ENCODE results near the gene CLOCK. TPM values are rescaled to one million over a fixed set of nuclear protein-coding genes. Genes with fewer than 3 reads are reported as not detected.

The CLOCK gene
- total RNA-seq, 1 donor from 2014 or later, result 34.4 TPM

DNA sequence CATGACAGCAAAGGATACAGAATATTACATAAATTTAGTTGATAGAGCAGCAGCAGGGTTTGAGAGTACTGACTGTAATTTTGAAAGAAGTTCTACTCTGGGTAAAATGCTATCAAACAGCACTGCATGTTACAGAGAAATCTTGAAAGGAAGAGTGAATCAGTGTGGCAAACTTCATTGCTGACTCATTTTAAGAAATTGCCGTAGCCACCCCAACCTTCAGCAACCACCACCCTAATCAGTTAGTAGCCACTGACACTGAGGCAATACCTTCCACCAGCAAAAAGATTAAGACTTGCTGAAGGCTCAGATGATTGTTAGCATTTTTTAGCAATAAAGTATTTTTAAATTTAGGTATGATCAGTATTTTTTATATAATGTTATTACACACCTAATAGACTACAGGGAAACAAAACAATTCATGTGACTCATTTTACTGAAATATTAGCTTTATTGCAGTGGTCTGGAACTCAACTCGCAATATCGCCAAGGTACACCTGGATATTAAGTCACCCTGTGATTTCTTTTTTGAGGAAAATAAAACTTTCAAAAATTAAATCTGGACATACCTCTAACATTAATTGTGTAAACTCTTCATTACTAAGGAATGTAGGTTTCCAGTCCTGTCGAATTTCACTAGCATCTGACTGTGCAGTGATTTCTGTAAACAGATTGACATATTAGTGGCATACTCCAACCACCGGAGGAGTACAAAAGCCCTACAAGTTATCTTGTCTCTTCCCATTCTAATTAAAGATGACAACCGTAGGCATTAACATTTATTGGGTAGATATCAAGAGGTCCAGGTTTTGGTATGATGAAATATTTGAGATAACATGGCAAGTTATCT is 71.1 kb downstream of the CLOCK start:
- no peak for DNase-seq (ENCODE audit: extremely low spot score in 2 of 2)
- H3K9me3 ChIP-seq, result no peaks in the 10 kb centered on the region
- no peaks in the 10 kb centered on the region for H3K27me3 ChIP-seq
- H3K27ac ChIP-seq, result no peak overlapping the region
- H3K4me3 ChIP-seq, result no peak overlapping the region
- TF ChIP-seq POLR2A (IDR thresholded peaks at IDR 0.05), result no peak
- no peak for TF ChIP-seq POLR2AphosphoS5 (IDR thresholded peaks at IDR 0.05; ENCODE audit: insufficient read depth in 1 of 2, low read depth in 1 of 2)
- no peak for TF ChIP-seq CTCF (IDR thresholded peaks at IDR 0.05)
- H3K36me3 ChIP-seq, result peaks cover 0 to 21% of the 10 kb centered on the region in 2 donors
- H3K4me1 ChIP-seq, result no peaks in the 10 kb centered on the region
- intact Hi-C loops (cut with DNase I), result no loop called here

- DNase-seq (ENCODE audit: extremely low spot score in 2 of 2), result no peak
- Histone ChIP-seq H3K4me3 (no peak overlapping the region), H3K4me1 (no peaks in the 10 kb centered on the region), H3K27me3 (no peaks in the 10 kb centered on the region), H3K27ac (no peak overlapping the region), H3K9me3 (no peaks in the 10 kb centered on the region), H3K36me3 (peaks cover 0 to 19% of the 10 kb centered on the region in 2 donors)
- intact Hi-C loops (cut with DNase I), result no loop called here
- TF ChIP-seq CTCF (IDR thresholded peaks at IDR 0.05), result no peak
Observed at GRCh38 chr4:55469979-55470378, 76.7 kb downstream of the CLOCK start.

GRCh38 chr4:55468724-55469123 is 78.0 kb downstream of the CLOCK start:
- TF ChIP-seq POLR2AphosphoS5 (IDR thresholded peaks at IDR 0.05; ENCODE audit: insufficient read depth in 1 of 2, low read depth in 1 of 2) (no peak), CTCF (IDR thresholded peaks at IDR 0.05) (no peak), POLR2A (IDR thresholded peaks at IDR 0.05) (no peak)
- Histone ChIP-seq H3K4me1 (no peaks in the 10 kb centered on the region), H3K27me3 (no peaks in the 10 kb centered on the region), H3K27ac (no peak overlapping the region), H3K9me3 (no peaks in the 10 kb centered on the region), H3K36me3 (peaks cover 0 to 10% of the 10 kb centered on the region in 2 donors), H3K4me3 (no peak overlapping the region)
- intact Hi-C loops (cut with DNase I), result no loop called here
- no peak for DNase-seq (ENCODE audit: extremely low spot score in 2 of 2)

- Histone ChIP-seq H3K36me3 (peaks cover 0 to 20% of the 10 kb centered on the region in 2 donors), H3K4me1 (no peaks in the 10 kb centered on the region), H3K27ac (no peak overlapping the region), H3K27me3 (no peaks in the 10 kb centered on the region), H3K9me3 (no peaks in the 10 kb centered on the region), H3K4me3 (no peak overlapping the region)
- intact Hi-C loops (cut with DNase I), result no loop called here
- no peak for DNase-seq (ENCODE audit: extremely low spot score in 2 of 2)
- TF ChIP-seq POLR2AphosphoS5 (IDR thresholded peaks at IDR 0.05; ENCODE audit: insufficient read depth in 1 of 2, low read depth in 1 of 2) (no peak), CTCF (IDR thresholded peaks at IDR 0.05) (no peak)
Observed at GRCh38 chr4:55466001-55466400, 80.7 kb downstream of the CLOCK start.

DNA sequence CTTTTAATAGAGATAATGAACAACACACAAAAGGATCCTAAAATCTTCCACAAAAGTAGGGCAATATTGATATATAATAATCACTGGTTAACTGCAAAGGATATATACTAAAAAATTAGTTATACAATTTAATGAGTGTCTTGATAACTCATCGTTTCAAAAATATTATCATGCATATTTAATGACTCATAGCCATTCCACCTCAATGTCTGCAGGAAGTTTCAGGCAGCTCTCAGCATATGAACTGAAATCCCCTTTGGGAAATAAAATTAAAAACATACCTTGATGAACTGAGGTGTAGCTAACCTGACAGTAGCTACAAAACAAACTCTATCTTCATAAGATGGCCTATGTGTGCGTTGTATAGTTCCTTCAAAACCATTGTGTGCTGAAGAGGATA is 88.1 kb downstream of the CLOCK start:
- Histone ChIP-seq H3K27me3 (no peaks in the 10 kb centered on the region), H3K9me3 (no peaks in the 10 kb centered on the region), H3K4me3 (no peak overlapping the region), H3K27ac (no peak overlapping the region), H3K36me3 (peaks cover 0 to 11% of the 10 kb centered on the region in 2 donors), H3K4me1 (no peaks in the 10 kb centered on the region)
- intact Hi-C loops (cut with DNase I), result no loop called here
- TF ChIP-seq POLR2AphosphoS5 (IDR thresholded peaks at IDR 0.05; ENCODE audit: insufficient read depth in 1 of 2, low read depth in 1 of 2) (no peak), CTCF (IDR thresholded peaks at IDR 0.05) (no peak), POLR2A (IDR thresholded peaks at IDR 0.05) (no peak)
- no peak for DNase-seq (ENCODE audit: extremely low spot score in 2 of 2)
